Small intestine (tissue), 7 donors: Measurements from ENCODE around the gene CCDC188. TPM values are rescaled to one million over a fixed set of nuclear protein-coding genes. Genes with fewer than 3 reads are reported as not detected.

ENCODE experiments used
- DNase-seq, 2 donors: peaks; one replicate each; pipeline versions ENCODE4 v3.0.0 to v3.0.0-alpha.2; 2013
- FAIRE-seq: peaks from 2 replicates; lab custom pipeline; 2012; peaks lifted over from hg19 to GRCh38; lab: Jason Lieb, UNC
- H3K27ac ChIP-seq, 3 donors: one replicate each; pipeline ENCODE4 v1.5.1; 2013; ENCODE audit warnings: low read length in 2 of 3, mild to moderate bottlenecking in 2 of 3, control low read depth in 1 of 3, inconsistent platforms in 1 of 3, low read depth in 1 of 3, moderate library complexity in 1 of 3
- H3K27me3 ChIP-seq, 3 donors: one replicate each; pipeline ENCODE4 v1.6.1; 2013; ENCODE audit warnings: low read length in 3 of 3, inconsistent platforms in 1 of 3; ENCODE audit not compliant: control insufficient read depth in 3 of 3, insufficient read depth in 3 of 3
- H3K36me3 ChIP-seq, 3 donors: one replicate each; pipeline ENCODE4 v1.6.1; 2013; ENCODE audit warnings: low read length in 3 of 3, inconsistent platforms in 1 of 3, low read depth in 1 of 3, mild to moderate bottlenecking in 1 of 3, moderate library complexity in 1 of 3; ENCODE audit not compliant: control insufficient read depth in 3 of 3, insufficient read depth in 2 of 3
- H3K4me1 ChIP-seq, 3 donors: one replicate each; pipeline ENCODE4 v1.6.1; 2013; ENCODE audit warnings: low read length in 2 of 3, inconsistent platforms in 1 of 3, low read depth in 1 of 3, mild to moderate bottlenecking in 1 of 3, moderate library complexity in 1 of 3; ENCODE audit not compliant: control insufficient read depth in 3 of 3, insufficient read depth in 2 of 3
- H3K4me3 ChIP-seq, 3 donors: one replicate each; pipeline ENCODE4 v1.5.1; 2013; ENCODE audit warnings: low read length in 3 of 3, control low read depth in 1 of 3, inconsistent platforms in 1 of 3, low read depth in 1 of 3, mild to moderate bottlenecking in 1 of 3, moderate library complexity in 1 of 3
- H3K9me3 ChIP-seq, 2 donors: one replicate each; pipeline ENCODE4 v1.6.1; 2013; ENCODE audit warnings: low read depth in 1 of 2, low read length in 1 of 2; ENCODE audit not compliant: control insufficient read depth in 2 of 2, insufficient read depth in 1 of 2
- WGBS, 3 donors: extraction: QIAGEN DNeasy Blood & Tissue Kit; methylation state at CpG; one replicate each; pipeline ENCODE4 v1.1.7; 2013; 5-methylcytosine and 5-hydroxymethylcytosine counted together
- polyA plus RNA-seq, 4 donors: library from polyadenylated mRNA; stranded (reverse) in 3 of 4; unstranded in 1 of 4; fragments of 200-250 nt in 3 of 4; fragments of 120-200 nt in 1 of 4; gene quantifications; one replicate each; pipeline versions ENCODE4 v1.2.1 to v1.2.3, GENCODE V29; 2013
- donor health status: healthy with polysubstance abuse.
- donor health status: control.
- donor health status: control.
- donor health status: Bipolar disorder and iron deficiency.
- donor health status: healthy.

CCDC188 gene
- polyA plus RNA-seq, 4 donors: 1.2 to 1.6 TPM; not detected in 2

GRCh38 chr22:20187777-20188566 is 37.1 kb upstream of the CCDC188 start:
- no peaks in the 10 kb centered on the region for H3K9me3 ChIP-seq
- FAIRE-seq (no peak), DNase-seq (no peak)
- no peak overlapping the region for H3K4me3 ChIP-seq
- H3K27ac ChIP-seq: no peak overlapping the region
- peaks cover 0 to 48% (median 0%) of the 10 kb centered on the region in 3 donors for H3K4me1 ChIP-seq
- H3K36me3 ChIP-seq: no peaks in the 10 kb centered on the region
- H3K27me3 ChIP-seq: no peaks in the 10 kb centered on the region
- WGBS, 3 donors: 85 to 88% (median 88%) methylated on average over 12 of the region's 12 CpGs

- DNase-seq (no peak), FAIRE-seq (no peak)
- Histone ChIP-seq H3K4me1 (peaks cover 0 to 58% (median under 1%) of the 10 kb centered on the region in 3 donors), H3K27ac (no peak overlapping the region), H3K36me3 (no peaks in the 10 kb centered on the region), H3K4me3 (no peak overlapping the region), H3K9me3 (no peaks in the 10 kb centered on the region), H3K27me3 (no peaks in the 10 kb centered on the region)
- 30 to 60% (median 50%) methylated on average over 13 to 14 of the region's 14 CpGs for WGBS, 3 donors
Measured at GRCh38 chr22:20186871-20187546, 36.2 kb upstream of the CCDC188 start.

- Histone ChIP-seq H3K27me3 (no peaks in the 10 kb centered on the region), H3K27ac (no peak overlapping the region), H3K36me3 (no peaks in the 10 kb centered on the region), H3K4me1 (peaks cover 0 to 64% (median 6%) of the 10 kb centered on the region in 3 donors), H3K4me3 (no peak overlapping the region), H3K9me3 (no peaks in the 10 kb centered on the region)
- WGBS, 3 donors: 65 to 78% (median 78%) methylated on average over 9 to 10 of the region's 10 CpGs
- FAIRE-seq: no peak
- no peak for DNase-seq
Measured at GRCh38 chr22:20186183-20186870, 35.5 kb upstream of the CCDC188 start.

- no peaks in the 10 kb centered on the region for H3K27me3 ChIP-seq
- H3K4me3 ChIP-seq: no peak overlapping the region
- no peaks in the 10 kb centered on the region for H3K9me3 ChIP-seq
- 63 to 81% (median 77%) methylated on average over 6 of the region's 6 CpGs for WGBS, 3 donors
- DNase-seq (no peak), FAIRE-seq (no peak)
- H3K27ac ChIP-seq: no peak overlapping the region
- H3K36me3 ChIP-seq: peaks cover 0 to 2% (median 0%) of the 10 kb centered on the region in 3 donors
- H3K4me1 ChIP-seq: peaks cover 0 to 70% (median 6%) of the 10 kb centered on the region in 3 donors
Measured at GRCh38 chr22:20185750-20186149, 34.9 kb upstream of the CCDC188 start.

- Histone ChIP-seq H3K36me3 (peaks cover 0 to 2% (median 0%) of the 10 kb centered on the region in 3 donors), H3K9me3 (no peaks in the 10 kb centered on the region), H3K27ac (peak overlapping the region in 1 of 3 donors; percentile 73), H3K4me1 (peaks cover 0 to 81% (median 6%) of the 10 kb centered on the region in 3 donors), H3K27me3 (no peaks in the 10 kb centered on the region), H3K4me3 (peak overlapping the region in 1 of 3 donors; percentile 12)
- 35 to 68% (median 54%) methylated on average over 18 of the region's 18 CpGs for WGBS, 3 donors
- FAIRE-seq (no peak), DNase-seq (peak in 1 of 2 donors; percentile 86)
Measured at GRCh38 chr22:20184501-20185165, 33.8 kb upstream of the CCDC188 start.

- H3K27ac ChIP-seq: peak overlapping the region in 1 of 3 donors; percentile 73
- no peaks in the 10 kb centered on the region for H3K9me3 ChIP-seq
- H3K4me3 ChIP-seq: no peak overlapping the region
- peaks cover 0 to 81% (median 6%) of the 10 kb centered on the region in 3 donors for H3K4me1 ChIP-seq
- 64 to 77% (median 67%) methylated on average over 5 to 6 of the region's 6 CpGs for WGBS, 3 donors
- no peaks in the 10 kb centered on the region for H3K27me3 ChIP-seq
- H3K36me3 ChIP-seq: peaks cover 0 to 2% (median 0%) of the 10 kb centered on the region in 3 donors
- FAIRE-seq (no peak), DNase-seq (no peak)
Measured at GRCh38 chr22:20183823-20184222, 33.0 kb upstream of the CCDC188 start.

GRCh38 chr22:20183101-20183500 is 32.2 kb upstream of the CCDC188 start:
- Histone ChIP-seq H3K36me3 (peaks cover 0 to 2% (median 0%) of the 10 kb centered on the region in 3 donors), H3K27ac (peak overlapping the region in 1 of 3 donors; percentile 73), H3K27me3 (no peaks in the 10 kb centered on the region), H3K9me3 (no peaks in the 10 kb centered on the region), H3K4me1 (peaks cover 0 to 81% (median 6%) of the 10 kb centered on the region in 3 donors), H3K4me3 (no peak overlapping the region)
- 90 to 92% (median 91%) methylated on average over 8 of the region's 8 CpGs for WGBS, 3 donors
- FAIRE-seq (no peak), DNase-seq (no peak)
